ENCODE results near the gene HES6. TPM values are rescaled to one million over a fixed set of nuclear protein-coding genes. Genes with fewer than 3 reads are reported as not detected.

HES6 gene
- total RNA-seq, 2 experiments from 2014 or later: 3.0 to 4.0 TPM

DNA sequence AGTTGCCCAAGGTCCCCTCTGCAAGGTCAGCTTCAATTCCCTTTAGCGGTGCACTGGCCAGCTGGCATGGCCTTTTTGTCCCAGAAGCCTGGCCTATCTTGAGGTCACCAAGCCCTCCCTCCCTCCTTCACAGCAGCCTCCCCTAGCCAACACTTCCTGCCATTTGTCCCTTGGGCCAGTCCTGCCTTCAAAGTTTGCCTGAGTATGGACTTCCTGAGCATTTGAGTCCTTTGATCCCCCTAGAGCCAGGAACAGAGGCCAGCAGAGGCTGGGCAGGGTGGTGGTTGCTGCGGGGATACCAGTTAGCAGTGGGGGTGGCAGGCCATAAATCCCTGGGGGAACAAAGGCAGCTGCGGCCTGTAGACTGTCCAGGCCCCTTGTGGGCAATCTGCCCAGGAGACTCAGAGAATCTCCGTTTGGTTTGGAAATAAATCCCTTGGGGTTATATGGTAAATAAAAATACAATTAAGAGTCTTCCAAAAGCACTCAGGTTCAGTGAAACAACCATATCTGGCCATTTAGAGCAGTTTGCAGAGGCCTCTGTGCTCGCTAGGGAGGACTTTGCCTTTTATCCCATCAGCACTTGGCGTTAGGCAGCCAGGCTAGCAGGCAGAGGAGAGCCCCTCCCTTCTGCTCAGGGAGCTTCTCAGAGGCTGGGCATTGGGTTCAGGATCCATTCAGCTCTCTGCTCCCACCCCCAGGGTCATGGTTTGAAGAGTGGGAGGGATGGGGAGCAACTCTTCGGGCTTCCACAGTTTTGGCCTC, 3.1 kb upstream of the HES6 start:
- CTCF ChIA-PET: interaction anchor here (0.6 to 0.9 kb wide), 2 partner anchors 20 to 353 kb away, joined by 3 to 4 read pairs; no protein-coding TSS in a partner anchor
- DNase-seq (no peak), ATAC-seq (no peak)
- no peak overlapping the region for H3K27ac Mint-ChIP-seq
- H3K9me3 Mint-ChIP-seq (ENCODE audit: low read depth): no peaks in the 10 kb centered on the region
- H3K4me3 Mint-ChIP-seq: no peak overlapping the region
- peaks cover 2% of the 10 kb centered on the region for H3K4me1 Mint-ChIP-seq
- peaks cover 23% of the 10 kb centered on the region for H3K27me3 Mint-ChIP-seq
- H3K36me3 Mint-ChIP-seq: peaks cover 5% of the 10 kb centered on the region

DNA sequence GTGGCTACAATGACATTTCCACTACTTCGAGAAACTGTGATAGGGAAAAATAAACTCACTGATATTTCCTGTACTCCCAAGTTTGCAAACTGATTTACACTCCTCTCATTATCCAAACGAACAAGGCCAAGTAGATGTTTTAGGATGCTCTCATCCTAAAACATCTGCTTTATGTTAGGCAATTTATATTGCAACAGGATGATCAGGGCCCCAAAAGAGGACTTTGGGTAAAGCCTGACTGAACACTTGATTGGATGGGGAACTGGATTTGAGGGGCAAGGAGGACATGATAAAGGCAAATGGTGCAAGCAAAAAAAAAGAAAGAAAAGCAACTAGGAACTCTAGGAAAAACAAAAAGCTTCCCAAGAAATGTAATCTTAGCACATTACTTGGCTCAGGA, 2.1 kb upstream of the HES6 start:
- Mint-ChIP-seq H3K4me3 (no peak overlapping the region), H3K27ac (no peak overlapping the region)

DNA sequence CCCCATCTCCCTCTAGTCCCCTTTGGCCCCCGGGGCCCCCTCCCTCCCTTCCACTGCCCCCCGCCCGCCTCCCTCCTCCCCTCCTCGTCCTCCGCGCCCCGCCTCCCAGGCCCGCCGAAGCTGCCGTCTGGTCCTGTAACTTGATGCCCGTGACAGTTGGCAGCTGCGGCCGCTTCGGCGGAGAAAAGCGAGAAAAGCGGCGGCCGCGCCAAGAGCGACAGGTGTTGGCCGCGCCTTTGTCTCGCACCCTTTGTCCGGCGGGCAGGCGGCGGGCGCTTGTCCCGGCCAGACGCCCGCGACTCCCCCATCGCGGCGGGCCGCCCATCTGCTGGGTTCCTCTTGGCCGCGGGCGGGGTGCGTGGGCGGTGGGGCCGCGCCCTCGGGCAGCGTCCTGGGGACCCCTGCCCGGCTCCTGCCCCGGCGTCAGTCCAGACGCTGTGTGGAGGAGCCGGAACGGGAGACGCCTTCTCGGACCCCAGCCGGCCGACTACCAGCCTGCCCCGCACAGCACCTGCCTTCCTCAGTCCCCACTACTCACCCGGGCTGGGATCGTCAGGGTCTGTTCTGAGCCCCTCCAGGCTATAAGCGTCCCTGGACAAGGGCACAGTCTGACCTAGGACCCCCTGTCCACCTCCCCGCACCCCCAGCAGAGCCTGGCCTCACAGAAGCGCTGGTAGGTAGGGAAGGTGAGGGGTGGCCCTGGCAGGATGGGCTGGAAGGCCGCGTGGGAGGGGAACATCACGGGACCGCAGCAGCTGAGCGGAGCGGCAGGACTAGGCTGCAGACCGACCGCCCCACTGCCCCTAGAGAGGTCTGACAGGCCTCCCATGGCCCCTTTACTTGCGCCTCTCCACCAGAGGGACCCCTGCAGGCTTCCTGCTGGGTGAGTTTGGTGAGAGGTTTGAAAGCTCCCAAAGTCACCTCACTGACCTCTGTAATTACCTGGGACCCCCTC, 1.2 kb upstream of the HES6 start:
- peaks cover 2% of the 10 kb centered on the region for H3K4me1 Mint-ChIP-seq
- no peaks in the 10 kb centered on the region for H3K9me3 Mint-ChIP-seq (ENCODE audit: low read depth)
- CTCF ChIA-PET: interaction anchor here (6.9 kb wide), 1 partner anchor 22 kb away, joined by 26 read pairs; no protein-coding TSS in a partner anchor
- H3K27me3 Mint-ChIP-seq: peaks cover 42% of the 10 kb centered on the region
- no peak overlapping the region for H3K27ac Mint-ChIP-seq
- DNase-seq (no peak), ATAC-seq (no peak)
- H3K36me3 Mint-ChIP-seq: peaks cover 3% of the 10 kb centered on the region
- no peak overlapping the region for H3K4me3 Mint-ChIP-seq

More for the DNA sequence above, 2.1 kb upstream of the HES6 start:
- ATAC-seq (no peak), DNase-seq (no peak)
- Mint-ChIP-seq H3K4me1 (peaks cover 2% of the 10 kb centered on the region), H3K36me3 (peaks cover 5% of the 10 kb centered on the region), H3K27me3 (peaks cover 33% of the 10 kb centered on the region), H3K9me3 (ENCODE audit: low read depth) (no peaks in the 10 kb centered on the region)
- CTCF ChIA-PET: interaction anchor here (0.6 to 0.9 kb wide), 2 partner anchors 21 to 352 kb away, joined by 3 to 4 read pairs; no protein-coding TSS in a partner anchor

DNA sequence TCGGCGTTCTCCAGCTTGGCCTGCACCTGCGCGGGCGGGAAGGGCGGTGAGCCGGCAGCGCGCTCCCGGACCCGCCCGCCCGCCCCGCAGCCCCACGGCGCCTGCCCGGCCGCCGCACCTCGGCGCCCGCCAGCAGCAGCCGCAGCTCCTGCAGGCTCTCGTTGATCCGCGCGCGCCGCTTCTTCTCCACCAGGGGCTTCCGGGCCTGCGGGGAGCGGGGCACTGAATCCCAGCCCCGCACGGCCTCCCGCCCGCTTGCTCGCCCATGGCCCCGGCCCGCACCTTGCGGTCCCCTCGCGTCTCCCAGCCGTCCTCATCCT, 335 bp downstream of the HES6 start:
- ATAC-seq (peak; percentile 32), DNase-seq (no peak)
- H3K27ac Mint-ChIP-seq: no peak overlapping the region
- peaks cover 52% of the 10 kb centered on the region for H3K27me3 Mint-ChIP-seq
- peaks cover 3% of the 10 kb centered on the region for H3K4me1 Mint-ChIP-seq
- no peaks in the 10 kb centered on the region for H3K36me3 Mint-ChIP-seq
- H3K4me3 Mint-ChIP-seq: no peak overlapping the region
- H3K9me3 Mint-ChIP-seq (ENCODE audit: low read depth): no peaks in the 10 kb centered on the region
- CTCF ChIA-PET: interaction anchor here (6.9 kb wide), 1 partner anchor 24 kb away, joined by 26 read pairs; no protein-coding TSS in a partner anchor

DNA sequence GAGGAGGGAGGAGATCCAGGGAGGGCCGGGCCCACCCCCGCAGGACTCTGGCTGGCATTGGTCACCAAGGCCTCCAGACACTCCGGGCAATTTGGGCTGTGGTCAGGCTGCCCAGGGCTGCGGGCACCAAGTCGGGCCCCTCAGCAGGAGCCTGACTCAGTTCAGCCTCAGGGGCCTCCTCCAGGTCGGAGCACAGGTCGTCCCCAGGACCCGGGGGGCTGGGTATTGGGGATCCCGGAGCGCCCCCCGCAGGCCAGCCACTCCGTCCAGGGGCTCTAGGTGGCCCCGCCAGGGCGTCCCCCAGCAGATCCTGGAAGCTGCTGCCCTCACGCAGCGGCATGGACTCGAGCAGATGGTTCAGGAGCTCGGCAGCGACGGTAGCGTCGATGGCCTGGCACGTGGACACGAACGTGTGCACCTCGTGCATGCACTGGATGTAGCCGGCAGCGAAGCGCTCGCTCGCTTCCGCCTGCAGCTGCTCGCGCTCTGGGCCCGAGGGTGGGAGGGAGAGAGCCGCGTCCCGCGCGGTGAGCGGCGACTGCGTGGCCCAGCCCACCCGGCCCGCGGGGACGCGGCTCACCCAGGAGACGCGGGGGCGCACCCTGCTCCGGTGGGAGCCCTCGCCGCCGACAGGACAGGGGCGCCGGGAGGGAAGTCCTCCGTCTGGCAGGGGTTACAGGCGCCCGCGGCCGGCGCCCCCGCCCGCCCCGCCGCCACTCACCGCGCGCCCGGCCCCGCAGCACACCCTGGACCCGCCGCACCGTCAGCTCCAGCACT, 884 bp downstream of the HES6 start:
- Mint-ChIP-seq H3K9me3 (ENCODE audit: low read depth) (no peaks in the 10 kb centered on the region), H3K4me1 (peaks cover 4% of the 10 kb centered on the region), H3K27ac (no peak overlapping the region), H3K36me3 (no peaks in the 10 kb centered on the region), H3K27me3 (peaks cover 53% of the 10 kb centered on the region), H3K4me3 (peak overlapping the region; percentile 35)
- CTCF ChIA-PET: interaction anchor here (6.9 kb wide), 1 partner anchor 24 kb away, joined by 26 read pairs; no protein-coding TSS in a partner anchor
- ATAC-seq (peak; percentile 8), DNase-seq (peak; percentile 56)

DNA sequence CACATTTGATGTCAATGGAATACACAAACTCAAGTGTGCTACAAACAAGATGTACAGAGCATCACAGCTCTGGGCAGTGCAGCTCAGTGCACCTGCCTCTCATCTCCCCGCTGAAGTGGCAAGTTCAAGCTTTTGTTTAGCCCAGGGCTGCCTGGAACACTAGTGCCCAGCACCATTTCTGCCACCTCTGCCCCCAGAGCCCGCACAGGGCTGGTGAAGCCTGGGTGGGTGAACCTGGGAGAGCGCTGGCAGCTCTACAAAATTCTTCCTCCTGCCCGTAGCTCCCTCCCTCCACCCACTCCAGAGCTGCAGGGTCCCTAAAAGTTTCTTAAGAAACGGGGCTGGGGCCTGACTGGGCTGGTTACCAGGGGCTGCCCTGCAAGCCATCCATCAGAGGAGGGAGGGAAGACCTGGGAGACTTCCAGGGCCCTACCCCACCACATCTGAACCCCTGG, 1.5 kb downstream of the HES6 start:
- H3K36me3 Mint-ChIP-seq: no peaks in the 10 kb centered on the region
- peaks cover 59% of the 10 kb centered on the region for H3K27me3 Mint-ChIP-seq
- H3K9me3 Mint-ChIP-seq (ENCODE audit: low read depth): no peaks in the 10 kb centered on the region
- DNase-seq (no peak), ATAC-seq (no peak)
- peak overlapping the region; percentile 21 for H3K4me3 Mint-ChIP-seq
- no peak overlapping the region for H3K27ac Mint-ChIP-seq
- H3K4me1 Mint-ChIP-seq: peaks cover 4% of the 10 kb centered on the region
- CTCF ChIA-PET: interaction anchor here (6.9 kb wide), 1 partner anchor 25 kb away, joined by 26 read pairs; no protein-coding TSS in a partner anchor

DNA sequence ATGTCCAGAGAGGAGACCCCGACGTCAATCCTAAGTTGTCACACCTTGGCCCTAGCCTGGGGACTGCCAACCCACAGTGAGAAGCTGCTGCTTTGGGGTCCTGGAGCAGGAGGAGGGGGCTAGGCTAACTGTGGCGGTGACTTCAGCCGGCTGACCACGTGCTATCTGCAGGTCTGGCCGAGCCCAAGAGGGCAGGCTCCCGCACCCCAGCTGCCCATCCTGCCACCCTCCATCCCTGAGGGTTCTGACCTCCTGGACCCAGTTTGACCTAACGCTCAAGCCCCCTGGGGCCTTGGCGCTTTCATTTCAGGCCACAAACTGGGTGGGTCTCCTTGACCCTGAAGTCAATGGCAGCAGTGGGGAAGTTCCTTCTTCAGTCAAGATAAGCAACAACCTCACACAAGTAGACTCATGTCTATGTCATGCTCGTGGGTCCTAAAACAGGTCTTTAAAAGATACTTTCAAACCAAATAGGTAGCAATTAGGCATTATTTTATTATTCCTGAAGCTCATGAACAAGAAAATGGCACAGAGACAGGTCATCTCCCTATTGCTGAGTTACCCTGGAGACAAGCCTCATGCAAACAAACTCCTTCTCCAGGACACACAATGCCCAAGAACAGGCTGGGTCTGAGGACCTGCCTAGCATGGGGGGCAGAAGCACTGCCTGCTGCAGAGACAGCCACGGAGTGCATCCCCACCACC, 2.3 kb downstream of the HES6 start:
- no peak overlapping the region for H3K27ac Mint-ChIP-seq
- H3K4me1 Mint-ChIP-seq: peaks cover 4% of the 10 kb centered on the region
- H3K27me3 Mint-ChIP-seq: peaks cover 65% of the 10 kb centered on the region
- no peaks in the 10 kb centered on the region for H3K9me3 Mint-ChIP-seq (ENCODE audit: low read depth)
- H3K36me3 Mint-ChIP-seq: no peaks in the 10 kb centered on the region
- DNase-seq (no peak), ATAC-seq (no peak)
- CTCF ChIA-PET: interaction anchor here (6.9 kb wide), 1 partner anchor 26 kb away, joined by 26 read pairs; no protein-coding TSS in a partner anchor
- no peak overlapping the region for H3K4me3 Mint-ChIP-seq

DNA sequence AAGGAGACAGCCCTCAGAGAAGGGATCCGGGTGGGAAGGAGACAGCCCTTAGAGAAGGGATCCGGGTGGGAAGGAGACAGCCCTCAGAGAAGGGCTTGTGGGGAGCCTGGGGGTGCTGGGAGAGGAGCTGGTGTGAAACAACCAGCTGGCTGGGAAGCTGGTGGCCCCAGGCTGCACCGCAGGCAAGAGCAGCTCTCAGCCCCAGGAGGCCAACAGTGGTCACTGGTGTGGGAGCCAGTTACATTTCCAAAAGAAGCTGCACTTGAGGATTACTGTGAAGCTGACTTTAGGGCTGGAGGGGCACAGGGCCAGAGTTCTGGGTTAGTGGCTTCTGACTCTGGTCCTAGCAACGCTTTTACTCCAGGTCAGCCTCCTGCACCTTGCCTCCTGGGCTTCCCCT, 3.3 kb downstream of the HES6 start:
- no peak for DNase-seq
- no peaks in the 10 kb centered on the region for H3K36me3 Mint-ChIP-seq
- CTCF ChIA-PET: interaction anchor here (0.5 to 6.9 kb wide), 2 partner anchors 17 to 27 kb away, joined by 3 to 26 read pairs; no protein-coding TSS in a partner anchor
- H3K4me1 Mint-ChIP-seq: peaks cover 8% of the 10 kb centered on the region
- H3K27me3 Mint-ChIP-seq: peaks cover 67% of the 10 kb centered on the region
- no peak for ATAC-seq
- no peak overlapping the region for H3K27ac Mint-ChIP-seq
- H3K4me3 Mint-ChIP-seq: no peak overlapping the region
- no peaks in the 10 kb centered on the region for H3K9me3 Mint-ChIP-seq (ENCODE audit: low read depth)

DNA sequence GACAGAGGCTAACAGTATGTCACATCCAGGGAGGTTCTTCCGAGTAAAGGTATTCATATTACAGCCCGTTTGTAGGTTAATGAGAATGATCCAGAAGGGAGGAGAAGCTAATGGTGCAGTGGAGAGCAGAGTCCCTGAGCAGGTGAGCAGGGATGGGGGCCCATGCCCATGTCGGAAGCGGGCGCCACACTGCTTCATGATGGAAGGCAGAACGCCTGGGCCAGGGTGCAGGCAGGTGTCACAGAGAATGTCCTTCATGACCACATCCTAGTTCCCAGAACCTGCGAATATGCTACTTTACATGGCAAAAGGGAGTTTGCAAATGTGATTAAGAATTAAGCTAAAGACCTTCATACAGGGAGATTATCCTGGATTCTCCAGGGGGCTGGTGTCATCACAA, 4.0 kb downstream of the HES6 start:
- H3K27me3 Mint-ChIP-seq: peaks cover 63% of the 10 kb centered on the region
- no peaks in the 10 kb centered on the region for H3K36me3 Mint-ChIP-seq
- CTCF ChIA-PET: interaction anchor here (6.9 kb wide), 1 partner anchor 28 kb away, joined by 26 read pairs; no protein-coding TSS in a partner anchor
- ATAC-seq (no peak), DNase-seq (no peak)
- H3K27ac Mint-ChIP-seq: no peak overlapping the region
- H3K4me3 Mint-ChIP-seq: no peak overlapping the region
- H3K9me3 Mint-ChIP-seq (ENCODE audit: low read depth): no peaks in the 10 kb centered on the region
- H3K4me1 Mint-ChIP-seq: peaks cover 10% of the 10 kb centered on the region

DNA sequence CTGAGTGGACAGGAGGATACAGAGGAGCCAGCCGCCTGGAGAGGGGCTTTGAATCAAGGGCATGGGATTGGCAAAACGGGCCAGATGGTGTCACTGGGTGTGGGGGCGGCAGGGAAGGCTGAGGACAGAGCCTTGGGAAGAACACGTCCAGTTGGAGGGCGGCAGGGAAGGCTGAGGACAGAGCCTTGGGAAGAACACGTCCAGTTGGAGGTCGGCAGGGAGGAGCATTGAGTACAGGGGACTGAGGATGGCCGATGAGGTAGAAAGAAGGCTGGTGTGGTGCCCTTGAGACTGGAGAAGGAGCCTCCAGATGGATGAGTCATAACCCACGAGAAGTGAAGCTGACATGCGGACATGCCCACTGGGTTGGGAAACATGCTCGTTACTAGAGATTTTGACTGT, 4.5 kb downstream of the HES6 start:
- Mint-ChIP-seq H3K27me3 (peaks cover 66% of the 10 kb centered on the region), H3K9me3 (ENCODE audit: low read depth) (no peaks in the 10 kb centered on the region), H3K4me1 (peaks cover 14% of the 10 kb centered on the region), H3K27ac (no peak overlapping the region), H3K4me3 (peak overlapping the region; percentile 22), H3K36me3 (no peaks in the 10 kb centered on the region)
- DNase-seq (no peak), ATAC-seq (no peak)
- CTCF ChIA-PET: interaction anchor here (6.9 kb wide), 1 partner anchor 28 kb away, joined by 26 read pairs; no protein-coding TSS in a partner anchor

DNA sequence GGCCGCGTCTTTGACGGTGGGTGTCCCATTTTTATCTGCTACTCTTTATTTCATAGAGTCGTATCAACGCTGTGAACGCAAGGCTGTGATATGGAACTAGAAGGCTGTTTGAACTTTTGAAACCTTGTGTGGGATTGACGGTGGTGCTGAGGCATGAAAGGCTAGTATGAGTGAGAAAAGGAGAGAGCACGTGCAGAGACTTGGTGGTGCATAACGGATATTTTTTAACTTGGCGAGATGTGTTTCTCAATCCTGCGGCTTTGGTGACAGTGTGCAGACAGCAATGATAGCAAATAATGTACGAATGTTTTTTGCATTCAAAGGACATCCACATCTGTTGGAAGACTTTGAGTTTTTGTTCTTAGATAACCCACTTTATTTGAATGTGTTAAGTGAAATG, 6.2 kb downstream of the HES6 start:
- Mint-ChIP-seq H3K9me3 (ENCODE audit: low read depth) (no peaks in the 10 kb centered on the region), H3K4me1 (peaks cover 14% of the 10 kb centered on the region), H3K4me3 (peak overlapping the region; percentile 16), H3K27me3 (peaks cover 69% of the 10 kb centered on the region), H3K36me3 (no peaks in the 10 kb centered on the region), H3K27ac (no peak overlapping the region)
- ATAC-seq (no peak), DNase-seq (no peak)
- CTCF ChIA-PET: no interaction called here

DNA sequence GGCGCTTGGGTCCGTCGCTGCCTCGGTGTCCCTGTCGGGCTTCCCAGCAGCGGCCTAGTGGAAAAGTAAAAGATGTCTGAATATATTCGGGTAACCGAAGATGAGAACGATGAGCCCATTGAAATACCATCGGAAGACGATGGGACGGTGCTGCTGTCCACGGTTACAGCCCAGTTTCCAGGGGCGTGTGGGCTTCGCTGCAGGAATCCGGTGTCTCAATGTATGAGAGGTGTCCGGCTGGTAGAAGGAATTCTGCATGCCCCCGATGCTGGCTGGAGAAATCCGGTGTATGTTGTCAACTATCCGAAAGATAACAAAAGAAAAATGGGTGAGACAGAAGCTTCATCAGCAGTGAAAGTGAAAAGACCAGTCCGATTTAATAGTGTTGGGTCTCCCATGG, 8.0 kb downstream of the HES6 start:
- no peaks in the 10 kb centered on the region for H3K36me3 Mint-ChIP-seq
- H3K27ac Mint-ChIP-seq: no peak overlapping the region
- DNase-seq (no peak), ATAC-seq (no peak)
- H3K4me3 Mint-ChIP-seq: peak overlapping the region; percentile 72
- H3K27me3 Mint-ChIP-seq: peaks cover 50% of the 10 kb centered on the region
- H3K9me3 Mint-ChIP-seq (ENCODE audit: low read depth): no peaks in the 10 kb centered on the region
- CTCF ChIA-PET: interaction anchor here (0.7 to 1.1 kb wide), 3 partner anchors 23 to 719 kb away, joined by 3 to 5 read pairs (median 4); no protein-coding TSS in a partner anchor
- H3K4me1 Mint-ChIP-seq: peaks cover 14% of the 10 kb centered on the region
